ENCODE data around the gene RILPL1. TPM values are rescaled to one million over a fixed set of nuclear protein-coding genes. Genes with fewer than 3 reads are reported as not detected.
A peak's percentile ranks its signal among the peaks of the same experiment; 100 is the strongest.

Gene RILPL1
- total and polyA plus RNA-seq, 10 of the 15 experiments (the other 5 are each of a cell fraction or from before 2014, with no cell fraction given): 0.05 to 0.61 (median 0.25) TPM

DNA sequence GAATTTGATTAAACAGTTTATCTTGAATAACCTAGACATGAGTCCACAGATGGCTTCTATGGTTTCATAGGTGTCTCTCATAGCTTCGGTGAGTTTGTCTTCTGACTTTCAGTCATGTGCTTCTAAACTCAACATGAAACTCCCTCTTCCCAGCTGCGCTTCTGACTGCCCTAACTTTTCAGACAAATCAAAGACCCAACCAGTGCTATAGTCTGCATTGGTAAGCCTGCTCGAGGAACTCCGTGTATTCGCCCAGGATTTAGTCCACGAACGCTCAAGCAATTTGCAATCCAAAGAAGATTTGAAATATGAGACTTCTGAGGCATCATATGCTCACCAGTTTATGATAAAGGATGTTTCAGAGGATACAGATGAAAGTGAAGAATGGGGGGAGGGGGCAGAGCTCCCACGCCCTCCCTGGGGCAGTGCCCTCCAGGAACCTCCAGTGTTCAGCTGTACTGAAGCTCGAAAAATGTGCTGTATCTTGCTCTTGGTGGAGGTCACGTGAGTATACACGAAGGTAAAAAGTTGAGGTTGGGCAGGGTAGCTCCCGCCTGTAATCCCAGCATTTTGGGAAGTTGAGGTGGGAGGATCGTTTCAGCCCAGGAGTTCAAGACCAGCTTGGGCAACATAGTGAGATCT lies 91.9 kb downstream of the RILPL1 start:
- WGBS (ENCODE audit: insufficient coverage, insufficient replicate concordance, low lambda C conversion rate, missing lambda C conversion rate): 46% methylated on average over 13 of the region's 13 CpGs
- RAD21 ChIA-PET (ENCODE audit: unreplicated experiment): interaction anchor here (0.9 to 2.3 kb wide), 8 partner anchors 9 to 57 kb away, joined by 3 to 15 read pairs (median 4); partner anchors contain the start of gene KMT5A
- TF ChIP-seq TCF12 (IDR thresholded peaks at IDR 0.05; ENCODE audit: low read depth, low read length) (peak; percentile 63; the same call in 1 of the 2 replicates), POU2F2 (IDR thresholded peaks at IDR 0.05; ENCODE audit: borderline replicate concordance, low read depth, low read length) (0 out of 3 replicates have a peak, but pooled peaks have one; percentile 15), RAD51 (IDR thresholded peaks at IDR 0.05) (peak; percentile 74; the same call in 1 of the 2 replicates), FOXM1 (IDR thresholded peaks at IDR 0.05; ENCODE audit: low read depth, low read length) (0 out of 2 replicates have a peak, but pooled peaks have one; percentile 55), ZNF24 (IDR thresholded peaks at IDR 0.05) (no peak), ELK1 (IDR thresholded peaks at IDR 0.05; ENCODE audit: low read depth, low read length) (no peak), USF1 (IDR thresholded peaks at IDR 0.05; ENCODE audit: borderline replicate concordance, extremely low read length, insufficient read depth, low read depth, low read length) (peak; percentile 16), RB1 (IDR thresholded peaks at IDR 0.05; ENCODE audit: borderline replicate concordance) (0 out of 2 replicates have a peak, but pooled peaks have one; percentile 28), MXI1 (IDR thresholded peaks at IDR 0.05; ENCODE audit: low read depth, low read length) (peak; percentile 43; the same call in 1 of the 2 replicates), NR2F1 (conservative IDR thresholded peaks at IDR 0.05) (0 out of 2 replicates have a peak, but pooled peaks have one; percentile 18), POLR2AphosphoS5 (IDR thresholded peaks at IDR 0.05; ENCODE audit: low read length) (peak; percentile 44; the same call in 1 of the 2 replicates), NFIC (IDR thresholded peaks at IDR 0.05; ENCODE audit: low read depth, low read length) (peak; percentile 66), PAX5 (IDR thresholded peaks at IDR 0.05; ENCODE audit: borderline replicate concordance, low read depth, low read length) (no peak), BHLHE40 (IDR thresholded peaks at IDR 0.05; ENCODE audit: borderline replicate concordance in 1 of 2, low read depth in 2 of 2, low read length in 1 of 2) (peak; percentile 81 to 84), SREBF2 (IDR thresholded peaks at IDR 0.05; ENCODE audit: low read length) (no peak), PBX3 (IDR thresholded peaks at IDR 0.05; ENCODE audit: insufficient replicate concordance, low read depth, low read length) (no peak), EED (IDR thresholded peaks at IDR 0.05; ENCODE audit: low read depth) (peak; percentile 57; the same call in 1 of the 2 replicates), IKZF1 (conservative IDR thresholded peaks at IDR 0.05) (peak; percentile 54; the same call in 1 of the 2 replicates), EP300 (IDR thresholded peaks at IDR 0.05; ENCODE audit: borderline replicate concordance in 1 of 2, control insufficient read depth in 1 of 2, low read depth in 2 of 2, low read length in 2 of 2) (peak; percentile 53 to 54; a peak in 2 of 4 replicates)

More for the DNA sequence above, 91.9 kb downstream of the RILPL1 start:
- ChIA-PET POLR2A (interaction anchor here (0.6 to 3.0 kb wide), 8 partner anchors 7 to 76 kb away, joined by 3 to 15 read pairs (median 6); partner anchors contain the start of gene SNRNP35), CTCF (interaction anchor here (0.7 to 1.1 kb wide), 3 partner anchors 25 to 146 kb away, joined by 3 to 4 read pairs (median 3); no protein-coding TSS in a partner anchor), SMC1A (ENCODE audit: uncharacterized antibody, unreplicated experiment) (interaction anchor here (0.9 to 2.0 kb wide), 8 partner anchors 9 to 76 kb away, joined by 3 to 17 read pairs (median 4); partner anchors contain the start of genes SBNO1 and SNRNP35)
- in situ Hi-C loops (cut with MboI): loop anchor here (25.0 kb wide), 1 partner anchor 1471 kb away; the partner anchor contains the start of gene UBC
- peak overlapping the region; percentile 67 for H3K4me3 ChIP-seq
- BruUV-seq (replicated peaks): TSS peak; percentile 88
- FAIRE-seq: peak; percentile 85
- H3K27ac ChIP-seq (ENCODE audit: control insufficient read depth, insufficient read depth): peak overlapping the region; percentile 81
- H3K9ac ChIP-seq (ENCODE audit: control insufficient read depth, insufficient read depth, low read length): peak overlapping the region; percentile 15
- H4K20me1 ChIP-seq (ENCODE audit: control insufficient read depth, insufficient read depth): no peaks in the 10 kb centered on the region
- H3K79me2 ChIP-seq (ENCODE audit: control insufficient read depth, insufficient read depth, low read length): peaks cover 6% of the 10 kb centered on the region
- no peaks in the 10 kb centered on the region for H3K36me3 ChIP-seq (ENCODE audit: control insufficient read depth in 2 of 2, insufficient read depth in 2 of 2, low read length in 1 of 2)
- peak; percentile 73 for DNase-seq (ENCODE audit: low read depth, low spot score)
- peak overlapping the region; percentile 71 for H2AFZ ChIP-seq (ENCODE audit: control insufficient read depth, low read depth, low read length)
- H3K9me3 ChIP-seq (replicated peaks; ENCODE audit: control insufficient read depth, insufficient read depth, low read length): no peaks in the 10 kb centered on the region
- ATAC-seq: peak; percentile 75
- peaks cover 33% of the 10 kb centered on the region for H3K4me1 ChIP-seq (ENCODE audit: control insufficient read depth, insufficient read depth, low read length)
- intact Hi-C loops (cut with micrococcal nuclease; ENCODE audit: unreplicated experiment): no loop called here
- no peaks in the 10 kb centered on the region for H3K27me3 ChIP-seq (replicated peaks in 1 of 2; ENCODE audit: control insufficient read depth in 2 of 2, insufficient read depth in 2 of 2, low read length in 1 of 2)
- H3K4me2 ChIP-seq (ENCODE audit: control insufficient read depth, insufficient read depth): peak overlapping the region; percentile 73

All from GM12878 (cell line).